T-helper 2 cell (primary cell): ENCODE results near the gene GALNTL6.
"Not testable (repeated sequence)": the region's sequence is repeated elsewhere in the genome, so short reads cannot be mapped to it uniquely, and the experiment has no call there.

ENCODE experiments used
- DNase-seq, 5 experiments: peaks; one replicate each; pipeline versions ENCODE4 v3.0.0 to v3.0.0-alpha.2; 2012 to 2022

The GALNTL6 gene

DNA sequence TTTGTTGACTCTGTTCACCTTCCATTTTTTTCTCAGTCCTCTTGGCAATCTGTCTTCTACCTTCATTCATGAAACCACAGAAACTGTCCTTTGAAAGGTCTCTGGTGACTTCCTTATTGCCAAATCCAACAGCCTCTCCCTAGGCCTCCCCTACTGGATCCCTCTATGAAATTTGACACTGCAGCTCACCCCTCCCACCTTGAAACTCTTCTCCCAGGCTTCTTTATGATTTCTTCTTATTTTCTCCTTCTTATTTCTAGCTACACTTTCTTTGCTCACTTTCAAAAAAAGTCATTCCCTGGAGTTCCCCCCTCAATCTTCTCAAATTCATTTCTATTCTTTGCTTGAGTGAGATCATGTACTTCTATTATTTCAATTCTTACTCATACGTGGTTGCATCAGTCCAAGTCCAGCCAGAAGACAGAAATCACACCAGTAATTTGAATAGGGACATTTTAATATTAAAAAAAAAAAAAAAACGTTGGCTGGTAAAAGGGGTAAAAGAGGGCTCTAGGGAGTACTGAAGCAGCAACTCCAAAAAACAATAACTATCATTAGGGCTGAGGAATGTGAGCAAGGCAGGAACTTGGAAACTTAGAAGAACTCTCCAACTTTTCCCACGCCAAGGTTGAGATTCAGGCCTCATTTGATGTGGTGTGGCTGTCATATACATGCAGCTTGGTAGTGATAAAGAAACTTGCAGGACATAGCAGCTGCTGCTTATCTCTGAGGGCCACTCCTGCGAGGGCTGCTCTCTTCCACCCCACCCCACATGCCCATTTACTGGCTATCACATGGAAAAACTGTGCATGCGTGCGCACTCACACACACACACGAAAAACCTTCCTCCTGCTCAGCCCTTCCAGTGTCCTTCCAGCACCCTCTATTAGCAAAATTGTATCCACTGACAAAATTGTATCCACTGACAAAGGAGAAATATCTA is 1185.6 kb downstream of the GALNTL6 start:
- no peak for DNase-seq

DNA sequence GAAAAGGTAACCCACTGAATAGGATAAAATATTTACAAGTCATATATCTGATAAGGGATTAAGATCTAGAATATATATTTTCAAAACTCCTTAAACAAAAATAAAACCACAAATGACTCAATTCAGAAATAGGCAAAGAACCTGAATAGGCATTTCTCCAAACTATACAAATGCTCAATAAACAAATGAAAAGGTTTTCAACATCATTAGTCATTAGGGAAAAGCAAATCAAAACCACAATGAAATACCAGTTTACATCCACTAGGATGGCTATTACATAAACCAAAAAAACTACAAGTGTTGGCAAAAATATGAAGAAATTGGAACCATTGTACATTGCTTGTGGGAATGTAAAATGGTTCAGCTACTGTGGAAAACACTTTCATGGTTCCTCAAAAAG is 1188.4 kb downstream of the GALNTL6 start:
- DNase-seq, result no peak

DNA sequence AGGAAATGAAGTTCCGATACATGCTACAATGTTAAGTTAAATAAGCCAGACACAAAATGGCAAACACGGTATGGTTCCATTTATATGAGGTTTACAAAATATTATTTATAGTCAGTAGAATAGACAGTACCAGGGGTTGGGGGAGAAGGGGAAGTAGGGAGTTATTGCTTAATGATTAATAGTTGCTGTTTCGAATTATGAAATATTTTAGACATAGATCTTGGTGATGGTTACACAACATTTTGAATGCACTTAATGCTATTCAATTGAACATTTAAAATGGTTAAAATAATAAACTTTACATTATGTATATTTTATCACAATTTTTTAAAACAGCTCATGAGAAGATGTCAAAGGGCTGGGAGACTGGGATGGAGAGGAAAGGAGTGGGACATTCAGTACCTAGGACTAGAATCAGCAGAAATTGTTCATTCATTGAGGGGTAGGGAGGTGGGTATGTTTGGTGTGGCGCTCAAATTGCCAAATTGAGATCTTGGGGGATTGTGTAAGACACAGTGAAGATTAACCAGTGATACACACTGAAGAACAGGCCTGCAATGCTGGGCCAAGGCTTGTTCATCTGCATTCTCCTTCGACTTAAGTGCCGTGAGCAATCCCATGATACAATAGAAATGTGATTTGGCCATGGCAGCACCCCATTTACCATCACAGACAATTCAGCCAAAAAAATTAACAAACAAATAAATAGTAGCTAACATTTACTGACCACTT is 1189.8 kb downstream of the GALNTL6 start:
- DNase-seq, result no peak

DNA sequence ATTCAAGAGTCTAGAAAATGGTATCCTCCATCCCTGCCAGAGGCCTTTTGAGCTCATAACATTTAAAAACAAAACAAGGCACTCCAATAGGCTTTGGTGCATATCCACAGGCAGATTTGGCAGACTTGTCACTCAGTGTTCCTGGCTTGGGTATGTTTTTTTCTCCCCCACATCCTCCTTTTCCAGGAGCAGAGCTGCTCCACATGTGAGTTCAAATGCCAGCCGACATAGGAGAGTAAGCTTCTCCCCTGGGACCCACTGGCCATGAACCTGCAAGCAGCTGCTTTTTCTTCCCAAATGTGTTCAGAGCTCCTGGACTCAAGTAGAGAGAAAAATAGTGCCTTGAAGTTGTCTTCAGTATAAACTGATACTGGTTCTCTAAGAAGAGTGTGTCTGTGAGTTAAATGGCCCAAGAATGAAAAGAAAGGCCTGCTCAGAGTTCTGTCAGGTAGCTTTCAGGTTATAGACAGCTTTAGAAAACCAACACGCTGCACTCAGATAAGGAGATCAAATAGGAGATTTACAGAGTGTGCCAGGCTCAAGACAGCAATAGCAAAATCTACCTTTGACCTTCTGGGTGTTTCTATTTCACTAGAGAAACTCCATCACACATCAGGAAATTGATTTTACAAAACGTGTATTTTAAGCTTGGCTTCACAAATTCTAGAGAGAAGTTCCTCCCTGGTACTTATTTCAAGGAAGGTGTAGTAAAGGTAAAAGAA is 1192.9 kb downstream of the GALNTL6 start:
- no peak for DNase-seq

DNA sequence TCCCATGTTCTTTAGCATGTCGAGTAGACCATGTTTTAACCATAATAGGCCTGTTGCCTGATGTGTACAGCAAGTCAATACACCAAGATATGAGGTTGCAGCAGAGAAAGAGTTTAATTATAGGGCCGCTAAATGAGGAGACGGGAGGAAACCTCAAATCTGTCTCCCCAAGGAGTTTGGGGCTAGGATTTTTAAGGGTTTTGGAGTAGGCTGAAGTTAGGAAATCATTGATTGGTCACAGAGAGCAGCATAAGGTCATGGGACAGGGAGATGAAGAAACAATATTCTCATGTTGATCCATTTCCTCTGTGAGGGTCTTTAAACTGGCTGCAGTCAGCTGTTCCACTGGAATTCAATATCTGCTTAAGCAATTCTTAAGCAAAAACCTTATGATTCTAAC is 1195.2 kb downstream of the GALNTL6 start:
- DNase-seq, result no peak

DNA sequence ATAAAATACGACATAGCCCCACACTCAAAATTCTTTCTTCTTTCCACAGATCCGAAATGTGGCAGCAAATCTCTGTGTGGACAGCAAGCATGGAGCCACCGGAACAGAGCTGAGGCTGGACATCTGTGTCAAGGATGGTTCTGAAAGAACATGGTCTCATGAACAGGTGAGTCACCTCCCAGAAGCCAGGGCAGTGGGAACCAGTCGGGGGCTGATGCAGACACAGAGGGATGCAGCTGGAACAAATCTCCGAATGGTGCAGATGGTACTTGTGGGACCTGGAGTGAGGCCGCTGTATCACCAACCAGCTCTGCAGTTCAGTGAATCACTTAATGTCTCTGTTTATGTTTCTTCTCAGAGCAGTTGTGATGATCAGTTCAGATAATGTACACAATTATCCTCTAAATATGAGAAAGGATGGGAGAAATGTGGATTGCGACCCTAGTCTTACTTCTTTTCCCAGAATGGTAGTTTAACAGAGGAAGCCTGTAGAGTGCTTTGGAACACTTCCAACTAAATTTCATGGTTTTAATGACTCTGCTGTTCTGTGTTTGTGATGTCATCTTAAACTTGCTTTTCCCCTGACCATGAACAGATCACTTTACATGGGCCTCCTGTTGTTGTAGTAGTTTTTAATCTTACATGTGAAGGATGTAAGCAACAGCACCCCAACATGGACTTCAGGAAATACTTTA is 1196.1 kb downstream of the GALNTL6 start:
- no peak for DNase-seq

DNA sequence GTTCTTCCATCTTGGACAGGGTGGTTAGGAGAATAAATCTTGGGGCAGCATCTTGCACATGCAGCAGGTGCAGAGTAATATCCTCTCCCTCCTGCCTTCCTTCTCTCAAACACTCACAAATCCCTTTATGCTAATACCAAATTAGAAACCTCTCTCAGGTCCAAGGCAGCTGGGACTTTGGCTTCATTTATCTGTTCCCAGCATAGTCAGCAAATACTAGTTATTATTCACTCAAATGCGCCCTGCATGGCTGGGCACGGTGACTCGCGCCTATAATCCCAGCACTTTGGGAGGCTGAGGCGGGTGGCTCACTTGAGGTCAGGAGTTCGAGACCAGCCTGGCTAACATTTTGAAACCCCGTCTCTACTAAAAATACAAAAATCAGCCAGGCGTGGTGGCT is 1199.4 kb downstream of the GALNTL6 start:
- no peak for DNase-seq

DNA sequence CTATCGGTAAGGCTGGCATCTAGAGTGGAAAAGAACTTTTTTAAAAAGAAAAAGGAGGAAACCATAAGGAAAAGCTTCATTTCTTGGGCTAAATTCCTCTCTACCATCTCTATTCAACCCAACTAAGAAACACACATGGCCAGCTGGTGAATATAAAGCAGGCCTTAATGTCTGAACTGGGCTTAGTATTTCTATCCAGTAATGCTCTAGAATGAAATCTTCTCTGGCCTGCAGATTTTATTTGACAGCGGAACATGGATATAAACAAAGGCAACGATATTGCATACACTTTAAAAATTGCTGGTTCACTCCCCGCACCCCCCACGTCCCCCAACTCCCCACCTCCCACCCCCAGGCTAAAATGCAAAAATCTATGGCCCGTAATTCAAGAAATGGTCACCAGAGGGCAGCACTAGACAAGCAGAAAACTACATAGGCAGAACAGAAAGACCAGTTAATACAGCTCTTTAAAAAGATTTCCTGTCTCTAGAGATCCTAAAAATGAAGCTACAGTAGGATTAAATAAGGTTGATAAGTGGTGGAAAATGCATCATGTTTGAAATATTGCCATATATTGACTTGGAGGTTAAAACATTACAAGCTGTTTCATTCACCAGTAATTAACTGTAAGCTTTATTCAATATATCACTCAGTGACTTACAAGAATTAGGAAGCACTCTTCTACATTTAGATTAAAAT is 1200.2 kb downstream of the GALNTL6 start:
- peak in 4 of 5 experiments; percentile 9 to 33 (median 22) for DNase-seq

DNA sequence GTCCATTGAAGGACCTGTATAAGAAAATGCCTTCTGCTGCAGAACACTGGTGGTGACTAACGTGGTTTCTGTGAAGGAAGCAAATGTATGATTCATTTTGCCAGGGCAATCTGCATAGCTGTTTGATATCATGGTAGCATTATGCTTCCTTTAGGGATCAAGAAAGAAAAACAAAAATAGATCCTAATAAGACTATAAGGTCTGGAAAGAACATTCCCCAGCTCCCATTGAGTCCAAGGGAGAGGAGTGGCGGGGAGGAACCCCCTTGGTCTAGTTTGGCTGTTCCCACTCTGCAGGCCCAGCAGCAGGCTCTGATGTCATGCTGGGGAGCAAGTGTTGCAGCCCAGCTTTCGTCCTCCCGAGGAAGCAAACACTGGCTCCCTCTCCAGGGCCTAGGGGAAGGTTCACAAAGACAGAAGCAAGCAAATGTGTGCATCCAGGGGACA is 1200.9 kb downstream of the GALNTL6 start:
- DNase-seq, result no peak

DNA sequence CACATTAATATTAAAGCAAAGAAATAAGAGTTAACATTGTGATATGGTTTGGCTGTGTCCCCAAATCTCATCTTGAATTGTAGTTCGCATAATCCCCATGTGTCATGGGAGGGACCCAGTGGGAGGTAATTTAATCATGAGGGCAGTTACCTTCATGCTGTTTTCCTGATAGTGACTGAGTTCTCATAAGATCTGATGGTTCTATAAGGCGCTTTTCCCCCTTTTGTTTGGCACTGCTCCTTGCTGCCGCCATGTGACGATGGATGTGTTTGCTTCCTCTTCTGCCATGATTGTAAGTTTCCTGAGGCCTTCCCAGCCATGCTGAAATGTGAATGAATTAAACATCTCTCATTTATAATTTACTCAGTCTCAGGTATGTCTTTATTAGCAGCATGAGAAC is 1201.6 kb downstream of the GALNTL6 start:
- DNase-seq, result no peak

DNA sequence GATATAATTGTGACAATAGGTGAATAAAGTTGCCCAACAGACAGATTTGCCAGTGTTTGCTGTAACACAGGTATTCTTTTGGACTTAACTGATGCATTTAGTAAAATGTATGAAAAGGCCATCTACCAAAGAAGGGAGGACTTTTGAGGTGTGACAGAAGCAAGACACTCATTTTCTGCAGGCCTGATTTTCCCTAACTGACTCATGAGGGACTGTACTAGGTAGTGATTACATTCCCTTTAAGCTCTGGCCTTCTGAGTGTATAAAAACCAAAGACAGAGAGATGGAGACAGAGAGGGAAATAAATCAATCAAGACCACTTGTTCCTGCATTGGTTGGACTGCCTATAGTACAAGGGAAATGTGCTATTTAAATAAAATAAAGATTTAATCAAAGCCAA is 1204.6 kb downstream of the GALNTL6 start:
- no peak for DNase-seq

DNA sequence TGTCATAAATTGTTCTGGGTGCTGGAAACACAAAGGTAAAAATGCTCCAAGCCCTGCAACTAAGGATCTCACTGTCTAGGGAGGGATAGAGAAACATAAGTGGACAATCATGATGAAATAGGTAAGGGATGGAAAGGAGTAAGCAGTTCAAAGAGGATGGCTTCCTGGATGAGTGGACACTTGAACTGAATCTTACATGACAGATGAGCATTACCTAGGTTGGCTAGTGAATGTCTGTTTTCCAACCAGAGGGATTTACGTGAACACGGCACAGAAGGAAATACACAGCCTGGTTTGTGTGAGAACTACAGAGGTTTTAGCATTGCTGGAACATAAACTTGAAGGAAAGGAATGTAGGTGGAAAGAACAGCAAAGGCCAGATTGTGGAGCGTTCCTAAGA is 1205.2 kb downstream of the GALNTL6 start:
- no peak for DNase-seq

DNA sequence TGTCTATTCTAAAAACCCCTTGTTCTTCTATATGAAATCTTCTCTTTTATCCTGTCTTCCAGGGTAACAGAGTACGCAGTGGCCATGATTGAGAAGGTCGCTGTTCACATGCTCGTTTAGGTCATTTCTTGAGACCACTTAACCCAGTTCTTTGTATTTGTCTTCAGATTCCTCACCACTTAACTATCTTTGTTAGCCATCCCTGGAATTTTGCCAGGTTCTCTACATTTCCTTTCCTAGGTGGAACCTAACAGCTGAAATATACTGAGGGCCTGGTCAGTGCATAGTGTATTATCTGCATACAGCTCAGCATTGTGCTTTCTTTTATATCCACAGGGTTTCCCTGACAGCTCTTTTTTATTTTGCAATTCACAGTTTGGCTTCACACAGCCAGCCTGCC is 1206.5 kb downstream of the GALNTL6 start:
- no peak for DNase-seq

DNA sequence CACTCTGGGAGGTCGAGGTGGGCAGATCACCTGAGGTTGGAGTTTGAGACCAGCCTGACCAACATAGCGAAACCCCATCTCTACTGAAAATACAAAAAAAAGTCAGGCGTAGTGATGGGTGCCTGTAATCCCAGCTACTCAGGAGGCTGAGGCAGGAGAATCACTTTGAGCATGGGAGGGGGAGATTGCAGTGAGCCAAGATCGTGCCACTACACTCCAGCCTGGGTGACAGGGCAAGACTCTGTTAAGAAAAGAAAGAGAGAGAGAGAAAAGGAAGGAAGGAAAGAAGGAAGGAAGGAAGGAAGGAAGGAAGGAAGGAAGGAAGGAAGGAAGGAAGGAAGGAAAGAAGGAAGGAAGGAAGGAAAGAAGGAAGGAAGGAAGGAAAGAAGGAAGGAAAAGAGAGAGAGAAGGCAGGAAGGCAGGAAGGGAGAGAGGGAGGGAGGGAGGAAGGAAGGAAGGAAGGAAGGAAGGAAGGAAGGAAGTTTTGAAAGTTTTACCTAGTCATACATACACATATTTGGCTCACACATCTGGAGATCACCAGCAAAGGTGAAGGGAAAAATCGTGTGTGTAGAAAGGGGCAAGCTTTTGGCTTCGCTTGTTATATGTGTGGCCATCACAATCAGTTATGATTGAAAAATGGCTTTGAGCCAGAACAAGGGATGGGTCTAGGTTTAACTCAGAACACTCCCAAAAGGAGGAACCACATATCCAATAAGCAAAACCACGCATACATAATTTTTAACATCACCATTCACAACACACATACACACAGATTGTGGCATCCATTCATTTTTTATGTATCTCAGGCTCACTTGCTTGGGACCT is 1208.8 kb downstream of the GALNTL6 start:
- not testable (repeated sequence) for DNase-seq

DNA sequence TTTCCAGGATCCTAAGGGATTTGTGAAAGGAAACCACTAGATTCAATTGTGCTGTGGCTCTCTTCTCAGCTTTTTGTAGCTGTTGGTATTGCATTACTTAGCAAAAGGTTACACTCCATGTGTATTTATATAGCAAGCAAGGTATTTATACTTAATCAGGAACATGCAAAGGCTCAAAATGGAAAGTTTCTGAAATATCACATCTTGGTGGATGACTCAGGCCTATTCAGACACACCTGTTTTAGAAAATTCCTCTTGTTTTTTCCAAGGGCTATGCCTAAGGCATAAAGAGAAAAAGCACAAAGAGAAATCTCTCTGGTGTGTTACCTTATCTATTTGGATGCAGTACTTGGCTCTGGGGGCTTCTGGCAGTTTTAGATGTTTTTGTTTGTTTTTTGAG is 1211.0 kb downstream of the GALNTL6 start:
- no peak for DNase-seq

DNA sequence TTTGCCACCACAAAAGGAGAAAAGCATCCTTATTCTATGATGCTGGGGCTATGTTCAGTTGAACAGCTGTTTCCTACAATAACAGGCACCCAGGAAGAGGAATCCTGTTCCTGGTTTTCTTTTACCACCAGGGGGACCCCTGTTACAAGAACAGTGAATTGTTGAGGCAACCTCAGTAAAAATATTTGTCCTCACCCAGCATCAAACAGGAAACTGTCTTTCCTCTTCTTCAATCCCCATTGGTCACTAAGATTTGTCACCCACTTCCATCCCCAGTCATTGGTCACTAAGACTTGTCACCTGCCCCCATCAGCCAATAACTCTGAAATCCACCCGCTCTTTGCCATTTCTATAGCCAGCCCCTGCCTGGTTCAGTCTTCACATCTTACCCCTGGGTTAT is 1211.9 kb downstream of the GALNTL6 start:
- DNase-seq, result peak in 2 of 5 experiments; percentile 4 to 54

DNA sequence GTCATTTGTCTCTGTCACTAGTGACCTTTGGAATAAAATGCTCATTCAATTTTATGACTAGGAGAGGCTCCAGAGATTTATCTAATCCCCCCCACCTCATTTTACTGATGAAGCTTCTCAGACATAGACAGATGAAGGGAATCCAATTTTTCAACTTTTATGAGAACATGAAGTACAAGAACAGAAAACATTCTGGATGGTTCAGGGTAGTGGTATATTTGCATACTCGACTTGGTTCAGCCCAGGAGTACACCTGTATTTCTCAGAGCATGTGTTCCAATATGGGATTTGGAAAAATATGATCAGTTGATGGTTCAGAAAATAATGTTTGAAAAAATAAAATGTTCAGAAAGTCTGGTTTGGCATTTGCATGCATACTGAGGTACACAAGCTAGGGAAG is 1224.0 kb downstream of the GALNTL6 start:
- DNase-seq, result no peak

DNA sequence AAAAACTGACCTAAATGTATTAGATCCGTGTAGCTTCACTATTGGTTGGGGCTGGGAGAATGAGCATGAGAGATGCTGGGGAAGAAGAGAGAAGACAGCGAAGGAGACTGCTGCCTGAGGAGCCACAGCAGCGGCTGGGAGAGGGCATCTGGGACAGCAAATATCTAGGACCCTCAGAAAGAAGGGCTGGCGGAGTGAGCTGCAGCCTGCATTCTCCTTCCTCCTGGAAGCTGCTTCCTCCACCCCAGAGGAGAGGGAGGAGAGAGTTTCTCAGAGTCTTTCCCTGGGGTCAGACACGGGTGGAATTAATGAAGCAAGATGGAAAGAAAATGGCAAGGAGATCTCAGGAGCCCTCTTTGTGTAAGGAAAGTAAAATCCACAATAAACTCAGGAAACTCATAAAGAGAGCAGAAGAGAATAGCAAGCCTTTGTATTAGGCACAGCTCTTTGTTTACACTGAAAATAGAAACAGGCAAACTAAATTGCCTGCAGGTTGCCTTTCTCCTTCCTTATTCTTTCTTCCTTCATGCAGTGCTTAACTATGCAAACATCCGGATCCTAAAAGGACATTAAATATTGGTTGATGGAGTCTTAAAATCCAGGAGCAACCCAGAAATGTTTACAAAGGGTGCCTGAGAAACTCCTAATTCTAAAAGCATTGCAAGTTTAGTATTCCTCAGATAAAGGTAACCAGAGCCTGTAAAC is 1225.1 kb downstream of the GALNTL6 start:
- no peak for DNase-seq

DNA sequence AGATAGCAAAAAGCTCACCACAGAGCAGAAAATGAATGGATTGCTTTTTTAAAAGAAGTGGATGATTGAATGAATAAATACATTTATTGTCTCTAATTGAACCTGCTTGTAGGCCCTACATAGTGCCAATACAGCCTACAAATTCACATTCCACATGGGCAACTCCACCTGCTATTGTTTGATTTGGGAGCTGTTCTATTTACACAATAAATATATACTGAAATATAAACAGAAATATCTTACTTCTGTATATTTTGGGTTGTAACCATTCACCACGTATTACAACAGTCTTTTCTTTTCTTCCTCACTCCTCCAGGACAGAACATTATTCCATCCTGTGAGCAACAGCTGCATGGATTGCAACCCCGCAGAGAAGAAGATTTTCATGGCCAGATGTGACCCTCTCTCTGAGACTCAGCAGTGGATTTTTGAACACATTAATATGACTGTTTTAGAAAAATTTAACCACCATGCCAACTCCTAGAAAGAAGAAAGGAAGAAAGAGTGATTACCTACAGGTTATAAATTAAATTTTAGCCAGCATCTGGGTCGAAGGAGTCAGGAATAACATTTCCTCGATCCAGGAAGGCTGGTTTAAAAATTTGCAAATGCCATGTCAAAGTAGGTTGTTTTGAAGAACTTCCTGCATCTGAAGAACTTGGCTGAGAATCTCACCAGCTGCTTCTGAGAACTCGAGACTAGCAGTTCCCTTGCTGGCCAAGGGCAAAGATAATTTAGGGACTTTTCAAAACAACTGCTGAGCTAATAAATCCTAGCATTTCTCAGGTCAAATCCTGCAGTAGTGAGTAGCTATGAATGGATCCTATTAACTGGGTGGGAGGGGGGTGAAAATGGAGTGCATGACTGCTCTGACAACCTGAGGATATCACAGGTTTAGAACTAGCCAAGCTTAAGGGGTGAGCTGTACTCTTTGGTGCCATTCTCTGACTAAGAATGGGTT is 1226.7 kb downstream of the GALNTL6 start:
- no peak for DNase-seq
